IMR-90 (cell line): Measurements from ENCODE around the gene WIPF1. TPM values are rescaled to one million over a fixed set of nuclear protein-coding genes. Genes with fewer than 3 reads are reported as not detected.

Source experiments
- ATAC-seq: fragments of 200-7000 bp; cut with Tn5 transposase; 2 replicates; pipeline ENCODE4 v1.9.1; 2020; ENCODE audit warnings: low read depth, mild to moderate bottlenecking, moderate library complexity
- BruUV-seq: library from RNA; stranded (reverse); fragments of 400-500 nt; replicated peaks from 2 replicates; lab custom pipeline; 2021; lab: Mats Ljungman, UMichigan
- CTCF ChIA-PET: fragments of 300-600 bp; formaldehyde crosslinking; extraction: SDS; loops from one replicate; lab custom pipeline; 2021; ENCODE audit warnings: antibody characterized with exemption; lab: Yijun Ruan, JAX
- POLR2A ChIA-PET: fragments of 300-600 bp; sonication (Branson Sonifier 250); formaldehyde crosslinking; loops from one replicate; lab custom pipeline; 2022; ENCODE audit warnings: antibody characterized with exemption; ENCODE audit not compliant: unreplicated experiment; lab: Charles Lee
- DNase-seq: peaks from one replicate; pipeline ENCODE4 v3.0.0; 2013
- H2AFZ ChIP-seq: replicated peaks from 2 replicates; pipeline ENCODE3; 2013; ENCODE audit warnings: low read length, mild to moderate bottlenecking; ENCODE audit not compliant: poor library complexity
- H2AK5ac ChIP-seq: 2 replicates; pipeline ENCODE4 v1.6.1; 2013; ENCODE audit warnings: low read depth, low read length, inconsistent platforms
- H2AK9ac ChIP-seq: replicated peaks from 2 replicates; pipeline ENCODE3; 2013; ENCODE audit warnings: mild to moderate bottlenecking, low read depth, low read length, moderate library complexity; ENCODE audit not compliant: poor library complexity
- H2BK120ac ChIP-seq: 2 replicates; pipeline ENCODE4 v1.6.1; 2013; ENCODE audit warnings: low read depth, low read length, inconsistent platforms
- H2BK15ac ChIP-seq: 3 replicates; pipeline ENCODE4 v1.6.1; 2013; ENCODE audit warnings: low read depth, low read length, inconsistent platforms
- H2BK20ac ChIP-seq: 2 replicates; pipeline ENCODE4 v1.6.1; 2013; ENCODE audit warnings: low read depth, mild to moderate bottlenecking, inconsistent platforms, low read length, moderate library complexity
- H2BK5ac ChIP-seq: 2 replicates; pipeline ENCODE4 v1.6.1; 2013; ENCODE audit warnings: mild to moderate bottlenecking, low read depth, low read length, inconsistent platforms; ENCODE audit not compliant: poor library complexity, severe bottlenecking
- H3K14ac ChIP-seq: replicated peaks from 2 replicates; pipeline ENCODE4 v1.6.1; 2013; ENCODE audit warnings: low read depth, low read length, inconsistent platforms
- H3K18ac ChIP-seq: 2 replicates; pipeline ENCODE4 v1.6.1; 2013; ENCODE audit warnings: low read depth, low read length, control low read depth
- H3K23ac ChIP-seq: 2 replicates; pipeline ENCODE4 v1.6.1; 2013; ENCODE audit warnings: low read depth, low read length, inconsistent platforms
- H3K27ac ChIP-seq: 2 replicates; pipeline ENCODE4 v1.5.1; 2013; ENCODE audit warnings: mild to moderate bottlenecking, control low read depth, low read length; ENCODE audit not compliant: insufficient read depth
- H3K27me3 ChIP-seq: 2 replicates; pipeline ENCODE4 v1.6.1; 2013; ENCODE audit warnings: low read length; ENCODE audit not compliant: control insufficient read depth, insufficient read depth
- H3K36me3 ChIP-seq: 2 replicates; pipeline ENCODE4 v1.6.1; 2013; ENCODE audit warnings: low read length, mixed read lengths; ENCODE audit not compliant: control insufficient read depth, insufficient read depth
- H3K4ac ChIP-seq: 2 replicates; pipeline ENCODE4 v1.6.1; 2013; ENCODE audit warnings: low read depth, low read length, inconsistent platforms
- H3K4me1 ChIP-seq: 2 replicates; pipeline ENCODE4 v1.6.1; 2013; ENCODE audit warnings: low read length, mixed read lengths; ENCODE audit not compliant: control insufficient read depth, insufficient read depth
- H3K4me2 ChIP-seq: 2 replicates; pipeline ENCODE4 v1.6.1; 2013; ENCODE audit warnings: low read depth, mild to moderate bottlenecking, control low read depth, low read length, moderate library complexity
- H3K4me3 ChIP-seq: 2 replicates; pipeline ENCODE4 v1.5.1; 2013; ENCODE audit warnings: low read depth, mild to moderate bottlenecking, control low read depth, low read length, moderate library complexity; ENCODE audit not compliant: insufficient read depth
- H3K56ac ChIP-seq: 2 replicates; pipeline ENCODE4 v1.6.1; 2013; ENCODE audit warnings: low read length, inconsistent platforms; ENCODE audit not compliant: insufficient read depth; ENCODE audit errors: extremely low read depth
- H3K79me1 ChIP-seq, 2 experiments: 2 replicates each; pipeline ENCODE4 v1.6.1; 2013; ENCODE audit warnings: low read length in 2 of 2, inconsistent platforms in 1 of 2, low read depth in 1 of 2
- H3K9ac ChIP-seq: 2 replicates; pipeline ENCODE4 v1.6.1; 2013; ENCODE audit warnings: low read depth, low read length, control low read depth
- H3K9me1 ChIP-seq: 2 replicates; pipeline ENCODE4 v1.6.1; 2013; ENCODE audit warnings: low read length, inconsistent platforms; ENCODE audit not compliant: insufficient read depth
- H3K9me3 ChIP-seq: 2 replicates; pipeline ENCODE4 v1.6.1; 2013; ENCODE audit warnings: low read length; ENCODE audit not compliant: control insufficient read depth, insufficient read depth
- H4K20me1 ChIP-seq: 2 replicates; pipeline ENCODE4 v1.6.1; 2013; ENCODE audit warnings: low read length, inconsistent platforms; ENCODE audit not compliant: insufficient read depth
- H4K5ac ChIP-seq: 2 replicates; pipeline ENCODE4 v1.6.1; 2013; ENCODE audit warnings: mild to moderate bottlenecking, low read depth, low read length, control low read depth
- H4K8ac ChIP-seq, 2 experiments: 2 replicates each; pipeline ENCODE4 v1.6.1; 2013; ENCODE audit warnings: low read depth in 2 of 2, low read length in 2 of 2, control low read depth in 1 of 2, inconsistent platforms in 1 of 2
- H4K91ac ChIP-seq: 2 replicates; pipeline ENCODE4 v1.6.1; 2013; ENCODE audit warnings: low read depth, low read length, inconsistent platforms; ENCODE audit not compliant: insufficient read depth
- CEBPB ChIP-seq: IDR thresholded peaks from 2 replicates; pipeline ENCODE4 v1.6.1; 2012; ENCODE audit warnings: low read depth, low read length, improper control_type of control experiment
- FOS ChIP-seq: fragments of 150-350 bp; IDR thresholded peaks from 2 replicates; pipeline ENCODE4 v1.6.1; 2016; ENCODE audit warnings: low read depth, low read length
- MAZ ChIP-seq: IDR thresholded peaks from 2 replicates; pipeline ENCODE4 v1.6.1; 2012; ENCODE audit warnings: low read depth, mild to moderate bottlenecking, low read length, improper control_type of control experiment, moderate library complexity, borderline replicate concordance
- MXI1 ChIP-seq: IDR thresholded peaks from 2 replicates; pipeline ENCODE4 v1.6.1; 2012; ENCODE audit warnings: low read depth, mild to moderate bottlenecking, low read length, moderate library complexity, borderline replicate concordance
- NFE2L2 ChIP-seq: fragments of 150-350 bp; IDR thresholded peaks from 2 replicates; pipeline ENCODE4 v1.6.1; 2016; ENCODE audit warnings: low read depth, mild to moderate bottlenecking, low read length
- RAD21 ChIP-seq: IDR thresholded peaks from 2 replicates; pipeline ENCODE4 v1.6.1; 2012; ENCODE audit warnings: low read length, improper control_type of control experiment
- RCOR1 ChIP-seq: IDR thresholded peaks from 2 replicates; pipeline ENCODE4 v1.6.1; 2012; ENCODE audit warnings: mild to moderate bottlenecking, low read length, improper control_type of control experiment; ENCODE audit not compliant: insufficient replicate concordance
- WGBS, 2 experiments: methylation state at CpG; one replicate each; pipeline versions ENCODE4 v1.1.5 to v1.1.7; 2013; ENCODE audit warnings: missing lambda C conversion rate in 2 of 2; ENCODE audit not compliant: insufficient read length in 1 of 2; ENCODE audit errors: extremely low coverage in 2 of 2; 5-methylcytosine and 5-hydroxymethylcytosine counted together
- dilution Hi-C: fragments of 300-500 bp; cut with HindIII; formaldehyde crosslinking; loops from one replicate; pipeline ENCODE4 v1.14.3; 2018; ENCODE audit warnings: low sequenced_read_pairs; ENCODE audit not compliant: unreplicated experiment
- in situ Hi-C: fragments of 300-500 bp; cut with MboI; formaldehyde crosslinking; loops from 3 replicates; pipeline ENCODE4 v1.14.3; 2019; ENCODE audit warnings: low sequenced_read_pairs, inconsistent platforms, mixed read lengths
- intact Hi-C: fragments of 100-400 bp; cut with micrococcal nuclease; formaldehyde crosslinking; loops from 2 replicates; pipeline ENCODE4 v1.10.0; 2022
- polyA plus RNA-seq, 3 experiments: library from polyadenylated mRNA; depleted of rRNA; stranded (reverse); fragments of >200 nt; gene quantifications; 2 replicates each; pipeline ENCODE4 v1.2.3, GENCODE V29; 2012; ENCODE audit warnings: low replicate concordance in 1 of 3
- total RNA-seq: library from RNA; depleted of rRNA; stranded (reverse); fragments of >200 nt; gene quantifications from 2 replicates; pipeline ENCODE4 v1.2.3, GENCODE V29; 2012

The WIPF1 gene
- total and polyA plus RNA-seq, 2 of the 4 experiments (the other 2 are of a cell fraction), result 2.7 to 13.5 TPM

DNA sequence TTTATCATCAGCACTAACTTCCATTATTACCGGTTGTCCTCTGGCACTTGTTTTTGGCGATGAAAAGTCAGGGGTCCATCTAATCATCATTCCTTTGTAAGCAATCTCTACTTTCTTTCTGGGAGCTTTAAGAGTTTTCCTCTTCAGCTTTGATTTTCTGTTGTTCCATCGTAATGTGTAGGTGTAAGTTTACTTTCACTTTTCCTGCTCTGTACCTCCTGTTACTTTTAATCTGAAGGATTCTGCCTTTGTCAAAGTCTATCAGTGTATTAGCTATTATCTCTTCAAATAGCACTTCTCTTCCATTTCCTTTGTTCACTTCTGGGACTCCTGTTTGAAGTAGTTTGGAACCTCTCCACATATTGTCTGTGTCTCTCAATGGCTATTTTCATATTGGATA, 85.3 kb downstream of the WIPF1 start:
- peaks cover 17% of the 10 kb centered on the region for H3K9me3 ChIP-seq
- no peaks in the 10 kb centered on the region for H3K79me1 ChIP-seq
- no peak overlapping the region for H3K4me3 ChIP-seq
- peaks cover 3% of the 10 kb centered on the region for H3K27me3 ChIP-seq
- no peak overlapping the region for H2BK120ac ChIP-seq
- DNase-seq, result no peak
- no peak overlapping the region for H2AFZ ChIP-seq
- no peak overlapping the region for H3K23ac ChIP-seq
- no peak overlapping the region for H2AK5ac ChIP-seq
- H2BK5ac ChIP-seq, result no peak overlapping the region
- CTCF ChIA-PET, result no interaction called here
- TF ChIP-seq NFE2L2, result no peak
- no peak for TF ChIP-seq RAD21
- no peak for TF ChIP-seq RCOR1
- no peak for TF ChIP-seq CEBPB
- TF ChIP-seq FOS, result no peak
- no peak for TF ChIP-seq MAZ
- TF ChIP-seq MXI1, result no peak
- H4K20me1 ChIP-seq, result no peaks in the 10 kb centered on the region
- no peak overlapping the region for H4K8ac ChIP-seq
- no peak overlapping the region for H2BK20ac ChIP-seq
- H3K36me3 ChIP-seq, result no peaks in the 10 kb centered on the region
- no peaks in the 10 kb centered on the region for H3K4me1 ChIP-seq
- no TSS peak for BruUV-seq
- dilution Hi-C loops, result no loop called here
- POLR2A ChIA-PET, result no interaction called here
- no peak overlapping the region for H3K9ac ChIP-seq
- no peak overlapping the region for H3K4me2 ChIP-seq
- H3K9me1 ChIP-seq, result no peaks in the 10 kb centered on the region
- in situ Hi-C loops, result no loop called here
- no peak overlapping the region for H2BK15ac ChIP-seq
- no CpG with 5 or more reads among the region's 3 CpGs for WGBS, 2 experiments
- H4K91ac ChIP-seq, result no peak overlapping the region
- H4K5ac ChIP-seq, result no peak overlapping the region
- H3K27ac ChIP-seq, result no peak overlapping the region
- H3K4ac ChIP-seq, result no peak overlapping the region
- intact Hi-C loops, result loop anchor here (1.0 kb wide), 1 partner anchor 13 kb away; no protein-coding TSS in a partner anchor
- H3K14ac ChIP-seq, result no peak overlapping the region
- no peak overlapping the region for H3K56ac ChIP-seq
- ATAC-seq, result no peak
- no peak overlapping the region for H2AK9ac ChIP-seq
- H3K18ac ChIP-seq, result no peak overlapping the region
